SU-DHL-6 (cell line): ENCODE results near the gene SETD2.

Experiments
- EZH2phosphoT487 ChIP-seq: fragments of 200-600 bp; sonication (generic), shearing (Covaris generic); conservative IDR thresholded peaks from 2 replicates; pipeline ENCODE4 v1.6.1; 2018; ENCODE audit warnings: mild to moderate bottlenecking, antibody characterized with exemption, low read length, moderate library complexity, mixed read lengths
- TF ChIP-seq, protein P1 (sequence below): fragments of 200-600 bp; sonication (generic); IDR thresholded peaks from one replicate; pipeline ENCODE4 v1.5.1; 2017; ENCODE audit warnings: antibody characterized with exemption, mild to moderate bottlenecking, low read length, moderate library complexity; ENCODE audit not compliant: insufficient read depth, poor library complexity, severe bottlenecking

DNA sequence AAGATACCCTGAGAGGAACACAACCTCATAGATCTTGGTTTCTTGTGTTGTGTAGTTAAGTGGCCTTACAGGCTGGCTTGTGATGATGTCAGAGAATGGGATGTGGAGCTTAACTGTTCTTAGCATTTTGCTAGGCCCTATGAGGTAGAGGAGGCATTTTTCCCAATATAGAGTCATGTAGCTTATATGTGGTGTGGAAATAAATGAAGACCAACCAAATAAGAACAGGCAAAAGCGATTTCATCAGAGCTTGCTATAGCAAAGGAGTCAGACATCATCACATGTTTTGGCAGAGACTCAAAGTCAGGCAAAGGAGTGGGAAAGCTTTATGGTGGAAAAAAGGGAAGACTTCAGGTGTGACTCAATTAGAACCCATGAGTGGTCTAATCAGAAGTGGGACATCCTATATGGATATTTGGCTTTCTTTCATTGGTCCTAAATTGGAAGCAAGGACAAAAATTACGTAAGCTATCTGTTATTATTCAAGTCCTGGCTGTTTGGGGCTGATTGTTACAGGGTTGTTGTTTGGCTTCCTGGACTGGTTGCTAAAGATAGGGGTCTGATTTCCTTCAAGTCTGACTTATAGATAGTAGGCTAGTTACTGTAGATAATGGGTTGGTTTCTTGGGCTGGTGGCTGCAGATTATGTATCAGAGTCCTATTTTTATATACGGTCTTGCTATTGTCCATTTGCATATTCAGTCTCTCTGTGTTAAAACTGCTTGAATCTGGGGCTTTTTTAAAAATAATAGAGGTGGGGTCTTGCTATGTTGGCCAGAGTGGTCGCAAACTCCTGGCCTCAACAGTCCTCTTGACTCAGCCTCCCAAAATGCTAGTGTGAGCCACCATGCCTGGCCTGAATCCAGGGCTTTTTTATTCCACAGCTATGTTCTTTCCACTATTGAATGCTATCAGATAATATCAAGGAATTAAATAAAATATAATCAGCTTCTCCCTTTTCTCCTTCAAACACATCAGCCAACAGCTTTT lies 30.3 kb upstream of the SETD2 start:
- TF ChIP-seq, protein P1, sequence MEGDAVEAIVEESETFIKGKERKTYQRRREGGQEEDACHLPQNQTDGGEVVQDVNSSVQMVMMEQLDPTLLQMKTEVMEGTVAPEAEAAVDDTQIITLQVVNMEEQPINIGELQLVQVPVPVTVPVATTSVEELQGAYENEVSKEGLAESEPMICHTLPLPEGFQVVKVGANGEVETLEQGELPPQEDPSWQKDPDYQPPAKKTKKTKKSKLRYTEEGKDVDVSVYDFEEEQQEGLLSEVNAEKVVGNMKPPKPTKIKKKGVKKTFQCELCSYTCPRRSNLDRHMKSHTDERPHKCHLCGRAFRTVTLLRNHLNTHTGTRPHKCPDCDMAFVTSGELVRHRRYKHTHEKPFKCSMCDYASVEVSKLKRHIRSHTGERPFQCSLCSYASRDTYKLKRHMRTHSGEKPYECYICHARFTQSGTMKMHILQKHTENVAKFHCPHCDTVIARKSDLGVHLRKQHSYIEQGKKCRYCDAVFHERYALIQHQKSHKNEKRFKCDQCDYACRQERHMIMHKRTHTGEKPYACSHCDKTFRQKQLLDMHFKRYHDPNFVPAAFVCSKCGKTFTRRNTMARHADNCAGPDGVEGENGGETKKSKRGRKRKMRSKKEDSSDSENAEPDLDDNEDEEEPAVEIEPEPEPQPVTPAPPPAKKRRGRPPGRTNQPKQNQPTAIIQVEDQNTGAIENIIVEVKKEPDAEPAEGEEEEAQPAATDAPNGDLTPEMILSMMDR, result no peak
- no peak for TF ChIP-seq EZH2phosphoT487
